ENCODE results near the gene FBXO31.
A peak's percentile ranks its signal among the peaks of the same experiment; 100 is the strongest.
"Not testable (repeated sequence)": the region's sequence is repeated elsewhere in the genome, so short reads cannot be mapped to it uniquely, and the experiment has no call there.

The FBXO31 gene

DNA sequence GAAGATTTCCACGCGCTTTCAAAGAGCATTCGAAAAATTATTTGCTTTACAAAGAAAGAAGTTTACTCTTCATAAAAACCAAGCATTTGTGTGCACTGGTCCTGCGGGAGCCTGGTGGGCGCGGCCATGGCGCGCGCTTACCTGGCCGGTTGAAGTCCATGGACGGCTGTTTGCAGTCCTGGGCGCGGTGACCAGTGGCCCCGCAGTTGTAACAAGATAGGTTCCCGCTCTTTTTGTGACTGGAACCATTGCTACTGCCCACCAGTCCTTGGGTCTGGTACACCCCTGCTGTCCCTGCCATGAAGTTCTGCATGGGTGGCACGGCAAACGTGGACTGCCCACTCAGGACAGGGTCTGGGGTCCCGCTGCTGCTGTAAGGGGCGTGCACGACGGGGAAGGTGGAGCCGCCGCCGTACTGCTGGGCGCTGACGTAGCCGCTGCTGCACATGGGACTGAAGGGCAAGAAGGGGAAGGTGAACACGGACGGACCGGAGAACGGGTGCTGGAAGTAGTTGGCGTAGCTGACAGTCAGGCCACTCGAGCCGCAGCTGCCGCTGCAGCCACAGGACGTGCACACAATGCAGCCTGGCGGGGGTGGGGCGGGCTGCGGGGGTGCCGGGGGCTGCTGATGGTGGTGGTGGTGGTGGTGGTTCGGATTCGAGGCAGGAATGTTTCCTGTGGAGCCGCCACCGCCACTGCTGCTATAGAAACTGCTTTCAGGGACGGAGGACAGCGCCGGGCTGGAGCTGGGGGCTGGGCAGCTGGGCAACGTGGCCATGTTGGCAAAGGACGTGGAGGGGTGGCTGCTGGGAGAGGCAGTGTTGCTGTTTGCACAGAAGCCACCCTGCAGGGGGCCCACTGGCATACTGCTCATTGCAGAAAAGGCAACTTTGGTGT lies 28.0 kb upstream of the FBXO31 start:
- no peak for DNase-seq

DNA sequence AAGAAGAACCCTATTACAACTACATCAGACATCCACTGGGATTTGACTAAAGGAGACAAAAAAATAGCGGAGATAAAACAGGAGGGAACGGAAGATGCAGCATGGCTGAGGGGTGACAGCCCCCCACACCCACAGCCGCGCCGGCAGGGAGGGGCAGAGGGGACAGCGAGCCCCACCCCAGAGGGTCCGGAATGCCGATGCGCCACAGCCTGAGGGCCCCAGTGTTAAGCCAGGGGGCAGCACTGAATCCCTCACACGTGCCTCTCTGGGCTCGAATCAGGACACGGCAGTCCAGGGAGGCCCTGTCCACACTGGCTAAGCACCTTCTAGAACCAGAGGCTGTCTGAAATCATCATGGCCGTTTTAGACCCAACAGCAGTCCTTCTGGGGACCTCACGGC lies 27.4 kb upstream of the FBXO31 start:
- DNase-seq = no peak

DNA sequence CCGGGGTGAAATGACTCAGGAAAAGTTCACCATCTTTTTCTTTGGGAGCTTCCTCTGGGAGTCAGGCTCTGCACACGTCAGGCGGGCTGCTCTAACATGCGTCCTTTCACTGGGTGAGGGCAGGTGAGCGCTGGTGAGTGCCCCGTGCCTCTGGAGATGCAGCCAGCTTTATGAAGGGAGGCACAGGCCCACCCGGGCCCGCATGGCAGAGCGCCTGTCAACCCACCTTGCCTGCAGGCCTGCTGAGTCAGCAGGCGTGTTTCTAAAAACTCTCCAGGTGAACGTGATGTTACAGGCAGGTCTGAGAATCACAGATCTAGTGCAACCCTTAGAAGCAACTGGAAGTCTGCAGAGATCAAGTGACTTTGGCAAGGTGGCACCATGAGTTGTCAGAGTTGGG lies 27.0 kb upstream of the FBXO31 start:
- no peak for DNase-seq

DNA sequence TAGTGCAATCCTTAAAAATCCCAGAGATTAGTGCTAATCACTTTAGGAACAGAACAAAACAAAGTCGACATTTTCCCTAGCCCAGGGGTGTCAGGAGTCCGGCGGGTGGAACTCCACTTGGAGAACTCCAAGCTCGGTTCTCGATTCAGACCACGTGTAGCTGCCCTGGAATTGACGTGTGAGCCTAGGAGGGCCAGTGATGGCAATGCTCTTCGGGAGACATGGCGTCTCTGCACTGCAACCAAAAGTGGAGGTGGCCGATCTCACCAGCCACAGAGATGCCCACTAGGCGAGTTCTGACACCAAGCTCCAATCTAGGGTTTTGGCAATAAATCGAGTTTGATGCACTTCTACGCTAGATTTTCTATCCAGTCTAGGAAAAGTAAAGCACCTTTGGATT lies 26.2 kb upstream of the FBXO31 start:
- no peak for DNase-seq

DNA sequence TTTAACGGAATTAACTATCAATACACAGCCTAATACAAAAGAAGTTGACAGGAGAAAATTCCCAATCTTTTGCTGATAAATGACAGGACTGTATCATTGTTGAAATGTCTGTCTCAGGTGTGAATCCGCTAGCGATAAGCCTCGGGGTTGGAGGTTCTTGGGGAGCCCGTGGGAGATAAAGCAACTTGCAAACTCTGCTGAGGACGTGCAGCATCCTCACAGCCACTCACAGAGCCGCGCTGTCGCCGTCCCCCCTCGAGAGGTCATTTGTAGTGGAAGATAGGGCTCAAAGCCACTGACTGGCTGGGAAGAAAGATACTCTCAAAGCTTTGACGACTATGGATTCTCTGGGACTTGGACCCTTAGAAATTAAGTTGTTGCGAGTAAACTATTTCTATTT lies 25.6 kb upstream of the FBXO31 start:
- DNase-seq = no peak

DNA sequence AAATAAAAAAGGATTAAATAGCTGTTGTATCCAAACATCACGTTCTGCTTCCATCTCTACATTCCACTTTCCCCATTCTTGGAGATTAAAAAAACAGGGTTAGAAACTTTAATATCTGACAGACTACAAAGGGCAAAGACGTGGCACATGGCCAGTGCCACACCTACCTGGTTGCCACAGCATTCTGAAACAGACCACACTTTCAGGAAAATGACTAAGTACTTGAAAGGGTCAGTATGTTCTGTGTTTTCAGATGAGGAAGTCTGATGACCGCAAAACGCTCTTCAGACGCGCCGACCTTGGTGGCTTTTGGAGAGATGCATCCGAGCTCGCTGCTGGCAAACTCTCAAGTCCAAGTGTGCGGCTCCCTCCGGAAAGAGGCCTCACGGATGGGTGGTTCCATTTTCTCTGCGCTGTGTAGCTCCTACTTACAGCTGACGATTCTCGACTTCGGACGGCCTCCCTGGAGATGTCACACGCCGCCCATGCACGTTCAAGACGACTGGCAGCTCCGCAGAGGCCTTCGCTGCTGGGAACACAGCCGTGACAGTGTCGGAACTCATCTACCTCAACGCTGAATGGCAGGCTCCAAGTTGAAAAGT lies 24.0 kb upstream of the FBXO31 start:
- DNase-seq = no peak

DNA sequence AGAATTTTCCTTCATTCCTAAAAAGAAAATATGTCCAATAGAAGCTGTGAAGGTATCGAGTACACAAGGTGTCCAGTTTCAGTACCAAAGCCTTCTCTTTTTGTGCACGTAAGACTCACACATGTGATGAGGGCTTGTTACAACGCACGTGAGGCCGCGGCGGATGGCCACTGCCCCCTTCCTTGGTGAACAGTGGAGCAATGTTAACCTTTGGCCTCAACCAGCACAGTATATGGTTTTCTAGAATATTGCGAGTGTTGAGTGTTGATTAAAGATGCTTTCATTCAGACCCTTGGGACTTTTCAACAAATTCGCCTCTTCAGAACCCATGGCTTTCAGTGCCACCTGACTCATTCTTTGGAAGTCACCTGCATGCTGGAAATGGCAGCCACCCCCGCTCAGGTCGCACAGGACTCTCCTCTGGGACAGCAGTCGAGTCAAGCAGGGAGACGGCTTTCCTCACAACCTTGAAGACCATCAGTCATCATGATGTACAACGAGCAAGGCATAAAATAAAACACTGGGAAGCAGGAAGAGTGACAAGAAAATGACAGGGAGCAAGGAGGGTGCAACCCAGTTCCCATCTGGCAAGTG lies 23.0 kb upstream of the FBXO31 start:
- DNase-seq = no peak

DNA sequence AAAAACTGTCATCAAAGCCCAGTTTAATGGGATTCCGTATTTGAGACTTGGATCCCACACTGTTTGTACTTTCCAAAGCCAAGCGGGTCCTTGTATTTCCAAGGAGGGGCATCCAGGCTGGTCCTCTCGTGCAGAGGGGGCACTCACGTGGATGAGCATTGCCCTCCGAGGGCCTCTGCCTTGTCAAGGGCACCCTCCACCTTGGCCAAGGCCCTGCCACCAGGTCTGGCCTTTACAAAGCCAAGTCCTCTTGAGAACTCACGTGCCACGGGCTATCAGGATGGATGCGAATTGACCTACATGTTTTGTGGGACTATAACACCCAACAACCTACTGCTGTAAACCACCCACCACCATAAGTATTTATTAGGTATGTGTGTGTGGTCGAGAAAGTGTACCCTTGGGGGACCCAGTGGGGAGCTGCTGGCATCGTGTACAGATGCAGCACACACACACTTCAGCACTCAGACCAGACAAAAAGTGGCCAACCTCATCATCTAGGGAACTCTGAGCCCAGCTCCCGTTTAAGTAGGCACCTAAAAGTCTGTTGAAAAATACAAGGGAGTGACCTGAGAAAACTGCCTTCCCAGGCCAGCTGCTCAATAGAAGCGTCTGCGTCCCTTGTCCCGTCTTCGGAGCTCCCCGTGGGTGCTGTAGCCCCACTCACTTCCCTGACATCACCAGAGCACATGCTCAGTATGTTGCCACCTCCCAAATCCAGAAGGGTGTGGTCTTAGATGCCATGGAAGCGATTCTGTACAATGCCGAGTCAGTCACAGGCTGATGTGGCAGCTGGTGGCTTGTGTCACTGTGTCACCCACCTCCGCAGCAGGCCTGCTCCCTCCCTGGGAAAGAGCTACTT lies 21.4 kb upstream of the FBXO31 start:
- DNase-seq = no peak

DNA sequence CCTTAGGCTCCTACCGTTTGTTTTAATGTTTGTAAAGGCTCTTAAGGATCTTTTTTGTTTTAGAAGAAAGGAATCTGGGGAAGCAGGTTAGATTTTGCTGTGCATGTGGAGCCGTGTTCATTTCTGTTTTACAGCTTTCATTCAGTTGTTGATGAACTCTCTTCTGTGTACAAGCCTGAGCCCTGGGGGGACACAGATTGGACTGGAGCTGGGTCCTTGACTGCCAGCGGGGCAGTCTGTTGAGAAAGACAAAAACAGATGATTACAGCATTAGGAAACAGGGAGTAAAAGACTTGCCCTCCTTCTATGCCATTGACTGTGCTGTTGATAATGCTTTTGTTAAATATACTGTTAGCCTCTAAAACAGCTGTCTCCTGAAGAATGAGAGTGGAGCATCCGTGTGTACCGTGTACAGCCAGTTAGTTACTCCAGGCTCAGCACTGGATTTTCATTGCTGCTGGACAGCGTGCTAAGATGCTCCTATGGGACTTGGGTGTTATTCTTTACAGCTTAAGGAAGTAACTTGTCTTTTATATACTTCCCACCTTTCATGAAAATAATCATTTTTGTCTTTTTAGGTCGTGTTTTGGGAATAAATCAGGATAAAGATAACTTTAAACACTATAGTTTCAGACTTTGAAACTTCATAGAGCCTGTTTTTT lies 11.7 kb upstream of the FBXO31 start:
- DNase-seq = no peak

DNA sequence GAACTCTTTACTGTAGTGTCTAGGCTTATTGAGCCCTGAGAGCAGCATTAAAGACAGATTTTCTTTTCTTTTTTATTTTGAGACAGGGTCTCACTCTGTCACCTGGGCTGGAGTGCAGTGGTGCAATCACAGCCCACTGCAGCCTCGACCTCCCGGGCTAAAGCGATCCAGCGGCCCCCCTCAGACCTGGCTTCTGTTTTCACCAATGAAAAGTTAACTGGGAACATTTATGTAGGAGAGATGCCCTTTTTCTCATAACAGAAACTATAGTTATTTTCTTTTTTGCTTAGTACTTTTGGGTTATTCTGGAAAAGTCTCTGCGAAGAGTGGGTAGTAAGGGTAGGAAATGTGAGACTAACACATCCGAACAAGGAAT lies 10.1 kb upstream of the FBXO31 start:
- DNase-seq = no peak

DNA sequence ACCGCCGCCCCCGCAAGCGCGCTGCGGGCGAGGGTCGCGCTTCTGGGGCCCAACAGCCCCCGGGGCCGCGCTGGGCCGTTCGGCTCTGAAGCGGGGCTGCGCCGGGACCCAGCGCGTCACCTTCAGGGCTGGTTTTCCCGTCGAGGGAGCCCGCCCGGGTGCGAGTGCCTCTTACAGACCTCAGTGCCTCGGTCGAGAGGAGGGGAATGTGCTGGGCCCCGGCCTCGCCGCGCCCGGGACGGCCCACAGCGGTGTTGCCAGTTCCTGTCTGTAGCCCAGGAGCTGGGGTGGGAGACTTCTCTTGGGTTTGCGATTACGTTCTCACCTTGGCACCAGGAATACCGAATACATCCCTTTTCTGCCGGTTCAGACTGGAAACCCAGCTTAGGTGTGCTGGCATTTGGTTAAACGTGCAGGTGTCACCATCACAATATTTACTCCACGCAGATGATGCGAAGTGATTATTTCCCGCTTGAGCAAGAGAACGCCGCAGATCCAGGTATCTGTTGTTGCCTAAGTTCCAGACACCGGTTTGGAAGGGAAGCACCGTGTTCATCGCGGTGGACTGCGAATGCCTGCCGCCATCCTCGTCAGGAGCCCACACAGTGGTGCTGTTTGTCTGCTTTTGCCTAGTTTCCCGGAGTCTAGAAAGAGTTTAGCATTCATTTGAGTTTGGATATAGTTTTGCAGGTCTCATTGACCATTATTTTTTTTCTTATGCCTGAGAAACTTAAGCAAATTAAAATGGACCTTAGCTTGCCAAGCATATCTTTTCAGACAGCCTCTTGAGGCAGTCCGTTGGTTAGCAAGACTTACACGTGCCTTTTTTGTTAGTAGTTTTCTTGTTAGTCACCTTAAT lies 9.5 kb upstream of the FBXO31 start:
- DNase-seq = no peak

DNA sequence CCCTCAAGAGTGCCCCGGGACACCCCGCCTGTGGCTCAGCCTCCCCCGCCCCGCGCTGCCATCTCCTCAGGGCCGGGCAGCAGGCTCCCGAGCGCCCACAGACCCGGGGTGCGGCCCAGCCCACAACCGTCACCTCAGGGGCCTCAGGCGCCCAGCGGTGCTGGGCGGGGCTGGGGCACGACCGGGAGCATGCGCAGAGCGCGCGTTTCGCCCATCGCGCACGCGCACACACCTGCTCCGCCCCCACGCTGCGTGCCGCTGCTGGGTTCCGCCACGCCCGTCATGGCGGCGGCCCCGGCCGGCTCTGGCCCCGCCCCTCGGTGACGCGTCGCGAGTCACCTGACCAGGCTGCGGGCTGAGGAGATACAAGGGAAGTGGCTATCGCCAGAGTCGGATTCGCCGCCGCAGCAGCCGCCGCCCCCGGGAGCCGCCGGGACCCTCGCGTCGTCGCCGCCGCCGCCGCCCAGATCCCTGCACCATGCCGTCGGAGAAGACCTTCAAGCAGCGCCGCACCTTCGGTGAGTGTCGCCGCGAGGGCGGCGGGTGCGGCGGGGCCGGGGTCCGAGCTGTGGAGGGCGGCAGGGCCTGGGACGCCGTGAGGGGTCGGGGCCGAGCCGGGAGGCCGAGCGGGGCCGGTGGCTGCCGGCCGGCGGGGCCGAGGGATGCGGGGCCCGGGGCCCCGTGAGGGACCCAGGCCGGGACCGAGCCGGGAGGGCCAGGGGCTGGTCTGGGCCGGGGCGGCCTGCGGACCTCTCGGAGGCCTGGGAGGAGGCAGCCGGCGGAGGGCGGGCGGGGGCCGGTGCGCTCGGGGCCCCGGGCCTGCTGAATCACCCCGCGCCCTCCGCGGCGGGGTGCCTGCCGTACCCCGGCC lies 8.6 kb upstream of the FBXO31 start, which contains the start of gene MAP1LC3B:
TSS of gene MAP1LC3B (plus strand) at position 387 of the 871 bp plus-strand sequence. CDS start at position 479, 92 bp downstream.
- DNase-seq = peak; percentile 80

DNA sequence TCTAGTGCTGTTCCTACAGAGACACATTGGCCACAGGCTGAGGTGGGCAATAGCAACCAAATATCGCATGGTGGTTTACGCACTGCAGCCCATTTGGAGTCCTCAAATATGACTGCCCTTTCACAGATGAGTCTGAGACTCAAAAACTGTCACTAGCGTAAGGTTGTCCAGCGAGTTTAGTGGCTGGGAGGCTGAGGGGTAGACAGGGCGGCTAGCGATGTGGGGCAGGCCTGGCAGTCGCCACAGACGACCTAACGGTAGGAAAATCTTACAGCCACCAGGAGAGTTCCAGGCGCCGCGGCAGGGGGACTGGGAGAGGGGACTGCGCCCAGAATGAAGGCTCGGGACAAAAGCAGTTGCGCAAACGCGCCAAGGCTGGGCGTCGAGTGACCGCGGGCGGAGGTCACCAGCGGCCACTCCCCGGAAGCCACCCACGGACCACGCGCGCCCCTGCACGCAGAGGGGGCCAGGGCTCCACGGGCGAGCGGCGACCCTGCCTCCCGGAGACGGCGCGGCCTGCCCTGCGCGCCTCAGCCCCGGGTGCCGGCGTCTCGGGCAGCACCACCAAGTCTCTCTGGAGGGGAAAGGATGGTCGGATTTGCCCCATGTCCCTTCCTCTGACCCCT lies 7.9 kb upstream of the FBXO31 start:
- DNase-seq = no peak

DNA sequence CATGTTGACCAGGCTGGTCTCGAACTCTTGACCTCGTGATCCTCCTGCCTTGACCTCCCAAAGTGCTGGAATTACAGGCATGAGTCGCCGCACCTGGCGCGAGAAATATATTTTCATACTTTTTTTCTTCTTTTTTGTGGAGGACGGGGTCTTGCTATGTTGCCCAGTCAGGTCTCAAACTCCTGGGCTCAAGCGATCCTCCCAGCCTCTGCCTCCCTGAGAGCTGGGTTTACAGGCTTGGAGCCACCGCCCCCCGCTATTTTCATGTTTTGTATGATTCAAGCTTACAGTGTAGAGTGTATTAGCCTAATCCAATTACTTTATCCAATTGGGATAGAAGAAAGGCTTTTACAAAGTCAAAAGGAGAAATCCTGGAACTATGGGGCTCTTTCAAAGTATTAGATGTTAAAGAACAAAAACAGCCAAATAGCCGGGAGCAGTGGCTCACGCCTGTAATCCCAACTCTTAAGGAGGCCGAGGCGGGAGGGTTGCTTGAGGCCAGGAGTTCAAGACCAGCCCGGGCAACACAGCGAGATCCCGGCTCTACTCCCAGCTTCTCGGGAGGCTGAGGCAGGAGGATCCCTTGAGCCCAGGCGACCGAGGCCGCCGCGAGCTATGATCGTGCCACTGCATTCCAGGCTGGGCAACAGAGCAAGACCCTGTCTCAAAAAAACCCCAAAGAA lies 7.2 kb upstream of the FBXO31 start:
- DNase-seq = no peak

DNA sequence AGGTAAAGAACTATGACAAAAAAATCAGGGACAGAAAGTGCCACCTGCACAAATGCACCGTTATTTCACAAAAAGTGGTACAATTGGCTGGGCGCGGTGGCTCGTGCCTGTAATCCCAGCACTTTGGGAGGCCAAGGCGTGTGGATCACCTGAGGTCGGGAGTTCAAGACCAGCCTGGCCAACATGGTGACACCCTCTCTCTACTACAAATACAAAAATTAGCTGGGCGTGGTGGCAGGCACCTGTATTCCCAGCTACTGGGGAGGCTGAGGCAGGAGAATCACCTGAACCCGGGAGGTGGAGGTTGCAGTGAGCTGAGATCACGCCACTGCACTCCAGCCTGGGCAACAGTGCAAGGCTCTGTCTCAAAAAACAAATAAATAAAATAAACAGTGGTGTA lies 6.3 kb upstream of the FBXO31 start:
- not testable (repeated sequence) for DNase-seq

DNA sequence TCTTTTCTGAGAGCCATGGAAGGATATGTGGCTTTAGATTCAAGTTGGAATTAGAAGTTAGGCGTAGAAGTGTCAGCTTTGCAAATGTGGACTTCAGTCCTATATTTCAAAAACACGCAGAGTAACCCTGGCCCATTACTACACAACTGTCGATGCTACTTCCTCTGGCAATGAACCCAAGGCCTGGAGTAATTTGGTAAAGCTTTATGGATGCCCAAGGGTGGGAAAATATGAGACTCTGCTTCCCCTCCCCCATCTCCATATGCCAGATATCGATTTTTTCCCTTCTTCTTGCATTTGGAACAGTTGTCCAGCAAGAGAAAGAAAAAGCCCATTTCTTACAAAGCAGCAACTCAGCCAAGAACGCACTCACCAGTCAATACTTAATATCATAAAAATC lies 5.7 kb upstream of the FBXO31 start:
- peak; percentile 74 for DNase-seq

DNA sequence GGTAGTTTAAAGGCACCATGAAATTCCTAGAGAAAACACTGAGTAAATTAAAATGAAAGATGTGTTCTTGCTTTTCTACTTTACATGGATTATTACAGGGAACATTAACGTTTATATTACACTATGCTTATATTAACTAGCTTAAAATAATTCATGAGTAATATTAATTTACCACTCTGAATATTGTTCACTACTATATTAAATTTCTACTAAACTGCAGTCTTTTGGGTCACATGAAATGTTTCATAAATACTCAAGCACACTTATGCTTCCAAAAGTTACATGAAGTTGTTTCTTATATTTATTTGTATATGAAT lies 5.2 kb upstream of the FBXO31 start:
- no peak for DNase-seq

DNA sequence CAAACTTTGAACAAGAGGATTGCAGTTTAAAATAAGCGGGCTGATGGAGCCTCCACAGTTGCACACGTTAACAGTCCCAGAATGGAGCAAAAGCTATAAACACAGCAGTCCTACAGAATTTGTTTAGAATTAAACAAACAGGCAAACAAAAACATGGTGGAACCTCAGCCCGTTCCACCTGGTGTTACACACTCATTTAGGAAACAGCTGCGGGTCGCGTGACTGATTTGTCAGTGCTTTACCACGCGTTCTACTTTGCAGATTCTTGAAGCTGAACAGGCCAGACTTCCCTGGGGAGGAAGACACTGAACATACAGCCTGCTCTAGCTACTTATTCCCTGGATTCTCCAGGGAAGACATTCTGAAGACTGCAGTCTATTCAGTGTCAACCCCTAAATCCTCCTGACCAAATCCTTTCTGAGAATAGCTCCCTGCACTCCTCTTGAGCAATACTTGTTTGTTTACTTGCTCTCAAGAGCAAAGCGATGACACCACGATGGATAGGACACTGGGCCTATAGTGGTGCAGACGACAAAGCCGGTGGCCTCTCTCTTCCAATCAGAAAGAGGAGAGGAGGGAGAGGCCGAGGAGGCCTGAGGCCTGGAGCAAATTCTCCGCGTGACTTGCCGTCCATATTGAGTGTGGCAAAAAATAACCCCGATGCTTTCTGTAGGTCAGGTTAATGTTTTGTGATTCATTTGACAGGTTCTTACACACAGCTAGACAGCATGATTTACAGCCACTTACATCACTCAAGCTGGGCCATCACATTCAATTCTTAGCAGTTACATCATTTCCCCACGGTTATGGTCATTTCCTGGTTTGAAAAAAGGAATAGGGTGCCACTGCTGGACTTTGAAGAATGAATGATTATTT lies 4.6 kb upstream of the FBXO31 start:
- peak; percentile 94 for DNase-seq

DNA sequence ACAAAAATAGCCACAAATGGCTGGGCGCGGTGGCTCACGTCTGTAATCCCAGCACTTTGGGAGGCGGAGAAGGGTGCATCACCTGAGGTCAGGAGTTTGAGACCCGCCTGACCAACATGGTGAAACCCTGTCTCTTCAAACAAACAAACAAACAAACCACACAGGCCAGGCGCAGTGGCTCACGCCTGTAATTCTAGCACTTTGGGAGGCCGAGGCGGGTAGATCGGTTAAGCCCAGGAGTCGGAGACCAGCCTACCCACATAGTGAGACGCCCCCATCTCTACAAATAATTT lies 1.2 kb upstream of the FBXO31 start:
- not testable (repeated sequence) for DNase-seq
